ENCODE measurements around the gene DENND4B.

GRCh38 chr1:153958111-153958960, 11.8 kb upstream of the DENND4B start, which contains the start of gene CRTC2:
- TF ChIP-seq CTCF (IDR thresholded peaks at IDR 0.05) (no peak), POLR2A (IDR thresholded peaks at IDR 0.05) (peak; percentile 5 to 76)

All from thyroid gland (tissue), 4 donors.